ENCODE measurements around the gene IRX4.

GRCh38 chr5:1919750-1920149, 37.0 kb upstream of the IRX4 start:
- TF ChIP-seq PKNOX1 (IDR thresholded peaks at IDR 0.05) (no peak), SUZ12 (IDR thresholded peaks at IDR 0.05) (no peak), TARDBP (IDR thresholded peaks at IDR 0.05) (no peak), LEF1 (IDR thresholded peaks at IDR 0.05; ENCODE audit: borderline replicate concordance) (no peak), BHLHE40 (IDR thresholded peaks at IDR 0.05; ENCODE audit: borderline replicate concordance) (no peak), ARNT (IDR thresholded peaks at IDR 0.05) (no peak), SP1 (IDR thresholded peaks at IDR 0.05) (no peak), FOXK2 (IDR thresholded peaks at IDR 0.05) (no peak), HDGF (IDR thresholded peaks at IDR 0.05; ENCODE audit: borderline replicate concordance) (no peak), FOXA1 (IDR thresholded peaks at IDR 0.05) (no peak), ELF4 (IDR thresholded peaks at IDR 0.05) (no peak), ZNF384 (IDR thresholded peaks at IDR 0.05) (no peak)
